HG03097 (cell line): ENCODE results near the gene BYSL.

ENCODE experiments used
- ATAC-seq: cut with Tn5 transposase; IDR thresholded peaks from one replicate; pipeline ENCODE4 v1.9.1; 2021; ENCODE audit not compliant: unreplicated experiment, low FRiP score

The BYSL gene

GRCh38 chr6:41914343-41914742 is 7.0 kb upstream of the BYSL start:
- no peak for ATAC-seq

- no peak for ATAC-seq
Measured at GRCh38 chr6:41914869-41915530, 6.3 kb upstream of the BYSL start.

- ATAC-seq = no peak
Measured at GRCh38 chr6:41917528-41917927, 3.8 kb upstream of the BYSL start.

GRCh38 chr6:41921712-41921998 is 356 bp downstream of the BYSL start:
- no peak for ATAC-seq

DNA sequence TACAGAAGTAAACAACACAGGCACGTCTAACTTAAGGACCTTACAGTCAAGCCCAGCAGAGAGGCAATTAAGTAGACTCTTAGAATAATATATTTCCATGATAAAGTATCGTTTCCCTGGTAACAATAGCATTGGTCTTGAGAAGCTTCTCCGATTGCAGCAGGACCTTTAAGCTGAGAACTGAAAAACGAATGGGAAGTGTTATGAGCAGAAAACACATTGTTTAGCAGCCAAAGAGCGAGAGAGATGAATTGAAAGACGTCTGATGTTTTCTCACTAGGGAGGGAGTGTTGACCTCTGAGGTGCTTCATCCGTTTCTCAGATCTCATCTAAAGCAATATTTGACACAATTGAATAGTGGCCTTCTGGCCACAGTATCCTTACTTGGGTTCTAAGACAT is 855 bp downstream of the BYSL start:
- no peak for ATAC-seq

GRCh38 chr6:41927253-41927652 is 6.0 kb downstream of the BYSL start:
- no peak for ATAC-seq

DNA sequence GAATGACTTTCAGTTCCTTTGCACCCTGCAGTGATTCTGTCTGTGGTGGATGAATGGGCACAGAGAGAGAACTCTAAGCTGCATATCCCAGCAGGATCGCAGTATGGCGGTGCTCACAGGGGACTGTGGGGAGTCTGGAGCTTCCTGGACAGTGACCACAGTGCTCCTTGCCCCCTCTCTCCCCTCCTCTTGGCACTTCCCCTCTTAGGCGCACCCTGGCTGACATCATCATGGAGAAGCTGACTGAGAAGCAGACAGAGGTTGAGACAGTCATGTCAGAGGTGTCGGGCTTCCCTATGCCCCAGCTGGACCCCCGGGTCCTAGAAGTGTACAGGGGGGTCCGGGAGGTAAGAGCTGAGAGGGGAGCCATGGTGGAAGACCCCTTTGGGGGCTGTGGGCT is 8.6 kb downstream of the BYSL start:
- no peak for ATAC-seq

DNA sequence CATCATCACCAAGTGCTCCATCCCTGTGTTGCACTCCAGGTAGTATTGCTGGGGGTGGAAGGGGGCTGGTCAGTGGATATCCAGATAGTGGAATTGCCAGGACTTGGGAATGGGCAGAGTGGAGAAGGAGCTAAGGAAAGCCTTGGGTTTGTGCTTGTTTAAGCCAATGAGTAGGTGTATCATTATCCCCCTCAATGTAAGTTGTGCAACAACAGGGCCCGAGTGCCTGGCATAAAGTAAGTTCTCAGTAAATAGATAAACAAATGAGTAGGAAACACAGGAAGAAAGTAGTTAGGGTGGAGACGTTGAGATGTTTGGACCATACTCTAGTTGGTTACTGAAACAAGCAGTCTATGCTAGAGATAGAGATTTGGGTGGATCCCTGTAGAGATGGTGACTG is 10.5 kb downstream of the BYSL start:
- ATAC-seq = no peak

DNA sequence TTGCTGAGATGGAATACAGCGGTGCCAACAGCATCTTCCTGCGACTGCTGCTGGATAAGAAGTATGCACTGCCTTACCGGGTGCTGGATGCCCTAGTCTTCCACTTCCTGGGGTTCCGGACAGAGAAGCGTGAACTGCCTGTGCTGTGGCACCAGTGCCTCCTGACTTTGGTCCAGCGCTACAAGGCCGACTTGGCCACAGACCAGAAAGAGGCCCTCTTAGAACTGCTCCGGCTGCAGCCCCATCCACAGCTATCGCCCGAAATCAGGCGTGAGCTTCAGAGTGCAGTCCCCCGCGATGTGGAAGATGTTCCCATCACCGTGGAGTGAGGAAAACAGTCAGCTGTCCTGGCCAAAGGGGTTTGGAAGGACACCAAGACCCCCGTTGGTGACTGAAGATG is 11.1 kb downstream of the BYSL start:
- ATAC-seq = no peak

- no peak for ATAC-seq
Measured at GRCh38 chr6:41934278-41935192, 13.2 kb downstream of the BYSL start.

GRCh38 chr6:41935193-41935574 is 13.9 kb downstream of the BYSL start:
- ATAC-seq = no peak

- no peak for ATAC-seq
Measured at GRCh38 chr6:41935685-41936072, 14.4 kb downstream of the BYSL start.

DNA sequence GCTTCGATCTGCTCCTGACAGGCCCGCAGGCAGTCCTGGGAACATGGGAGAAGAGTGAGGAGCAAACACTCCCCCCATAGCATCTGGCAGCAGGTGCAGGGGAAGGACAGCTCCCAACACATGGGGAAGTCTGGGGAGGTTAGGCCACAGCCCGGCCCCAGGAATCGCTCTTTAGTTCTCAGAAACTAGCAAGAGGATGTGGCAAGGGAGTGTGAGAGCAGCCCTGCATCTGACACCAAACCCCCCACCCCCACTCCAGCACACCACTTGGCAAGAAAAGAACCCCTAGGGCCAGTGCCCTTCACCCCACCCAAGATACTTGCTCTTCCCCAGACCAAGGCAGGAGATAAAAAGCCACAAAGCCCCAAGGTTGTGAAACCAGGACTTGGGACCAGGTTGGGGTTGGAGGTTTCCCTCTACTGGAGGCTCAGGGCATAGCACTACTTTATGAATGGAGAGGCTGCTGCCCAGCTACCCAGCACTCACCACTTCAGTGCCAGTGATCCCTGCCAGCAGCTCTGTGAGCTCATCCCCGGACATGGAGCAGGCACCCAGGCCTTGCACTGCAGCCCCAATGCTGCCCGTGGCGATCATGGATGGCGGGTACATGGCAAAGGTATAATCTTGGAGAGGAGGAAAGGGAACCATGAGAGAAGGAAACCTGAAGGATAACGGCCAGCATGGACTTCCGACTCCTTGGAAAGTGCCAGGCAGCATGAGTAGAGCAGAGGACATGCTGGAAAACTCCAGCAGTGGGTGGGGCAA is 15.0 kb downstream of the BYSL start:
- no peak for ATAC-seq

DNA sequence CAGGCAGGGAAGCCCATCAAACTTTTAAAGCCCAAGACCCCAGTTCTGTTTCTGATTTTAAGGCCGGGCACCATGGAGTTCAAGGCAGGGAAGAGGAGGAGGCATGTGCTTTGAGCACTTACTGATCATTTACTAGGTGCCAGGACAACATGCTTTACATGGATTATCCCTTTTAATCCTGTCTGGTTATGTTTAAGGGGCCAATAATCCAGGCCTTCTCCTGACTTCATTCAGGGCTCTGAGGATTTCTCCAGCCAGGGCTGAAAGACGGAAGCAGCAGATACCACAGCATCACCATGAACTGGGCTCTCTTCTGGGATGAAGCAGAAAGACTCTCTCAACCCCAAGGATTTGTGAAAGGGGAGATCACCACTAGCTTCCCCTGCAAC is 16.2 kb downstream of the BYSL start:
- no peak for ATAC-seq

DNA sequence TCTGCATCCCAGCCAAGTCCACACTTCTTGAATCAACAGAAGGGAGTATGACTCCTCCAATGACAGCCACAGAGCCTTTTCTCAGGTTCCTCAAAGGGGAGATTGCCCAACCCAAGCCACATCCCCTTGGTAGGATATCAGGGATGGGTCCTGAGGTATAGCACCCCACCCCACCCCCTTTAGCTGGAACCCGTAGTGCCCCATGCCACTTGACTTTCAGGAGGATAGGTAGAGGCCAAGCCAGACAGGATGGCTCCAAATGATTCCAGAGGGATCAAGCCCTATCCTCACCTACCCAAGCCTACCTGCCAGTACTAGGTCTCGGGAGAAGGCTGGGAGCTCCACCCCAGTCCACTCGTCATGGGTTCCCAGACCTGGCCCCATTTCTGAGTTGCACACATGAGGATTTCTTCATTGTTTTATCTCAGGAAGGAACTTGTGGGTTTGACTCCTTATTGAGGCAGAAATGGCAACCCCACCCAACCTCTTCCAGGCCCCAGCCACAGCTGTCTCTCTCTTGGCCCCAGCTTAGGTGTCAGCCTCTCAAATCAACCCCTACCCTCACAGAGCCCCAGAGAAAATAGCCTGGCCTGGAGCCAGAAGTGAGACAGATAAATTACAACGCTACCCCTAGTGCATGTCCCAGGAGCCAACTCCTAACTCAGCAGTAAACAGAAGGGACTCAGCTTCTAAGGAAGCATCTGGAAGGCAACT is 16.7 kb downstream of the BYSL start:
- no peak for ATAC-seq

- ATAC-seq = no peak
Measured at GRCh38 chr6:41938590-41939175, 17.4 kb downstream of the BYSL start.

DNA sequence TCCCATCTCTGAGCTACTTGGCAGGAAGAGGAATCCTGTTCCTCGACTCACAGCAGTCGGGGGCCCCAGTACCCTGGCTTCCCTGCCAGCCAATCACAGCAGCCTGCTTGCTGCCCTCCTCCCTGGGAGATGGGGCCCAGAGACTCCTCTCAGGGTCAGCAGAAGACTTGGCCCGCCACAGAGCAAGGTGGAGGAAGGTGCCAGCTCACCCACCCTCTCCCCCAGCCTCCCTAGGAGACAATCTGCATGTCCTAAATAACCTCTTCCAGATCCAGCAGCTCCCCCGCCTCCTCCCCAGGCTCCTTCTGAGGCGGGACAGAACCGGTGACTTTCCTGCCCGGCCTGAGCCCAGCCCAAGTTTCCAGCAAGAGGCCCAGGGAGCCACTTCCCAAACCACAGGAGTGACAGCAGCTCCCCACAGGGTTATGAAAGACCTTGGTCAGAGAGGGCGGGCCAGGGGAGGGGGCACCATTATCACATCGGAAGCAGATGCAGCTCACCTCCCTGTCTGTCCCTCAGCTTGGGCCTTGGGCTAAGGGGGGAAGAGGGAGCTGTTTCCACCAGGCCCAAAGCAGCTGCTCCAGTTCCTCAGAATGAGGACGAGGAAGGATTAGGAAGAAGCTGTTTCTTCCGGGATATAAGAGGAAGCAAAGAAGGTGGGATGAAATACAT is 18.0 kb downstream of the BYSL start:
- no peak for ATAC-seq

DNA sequence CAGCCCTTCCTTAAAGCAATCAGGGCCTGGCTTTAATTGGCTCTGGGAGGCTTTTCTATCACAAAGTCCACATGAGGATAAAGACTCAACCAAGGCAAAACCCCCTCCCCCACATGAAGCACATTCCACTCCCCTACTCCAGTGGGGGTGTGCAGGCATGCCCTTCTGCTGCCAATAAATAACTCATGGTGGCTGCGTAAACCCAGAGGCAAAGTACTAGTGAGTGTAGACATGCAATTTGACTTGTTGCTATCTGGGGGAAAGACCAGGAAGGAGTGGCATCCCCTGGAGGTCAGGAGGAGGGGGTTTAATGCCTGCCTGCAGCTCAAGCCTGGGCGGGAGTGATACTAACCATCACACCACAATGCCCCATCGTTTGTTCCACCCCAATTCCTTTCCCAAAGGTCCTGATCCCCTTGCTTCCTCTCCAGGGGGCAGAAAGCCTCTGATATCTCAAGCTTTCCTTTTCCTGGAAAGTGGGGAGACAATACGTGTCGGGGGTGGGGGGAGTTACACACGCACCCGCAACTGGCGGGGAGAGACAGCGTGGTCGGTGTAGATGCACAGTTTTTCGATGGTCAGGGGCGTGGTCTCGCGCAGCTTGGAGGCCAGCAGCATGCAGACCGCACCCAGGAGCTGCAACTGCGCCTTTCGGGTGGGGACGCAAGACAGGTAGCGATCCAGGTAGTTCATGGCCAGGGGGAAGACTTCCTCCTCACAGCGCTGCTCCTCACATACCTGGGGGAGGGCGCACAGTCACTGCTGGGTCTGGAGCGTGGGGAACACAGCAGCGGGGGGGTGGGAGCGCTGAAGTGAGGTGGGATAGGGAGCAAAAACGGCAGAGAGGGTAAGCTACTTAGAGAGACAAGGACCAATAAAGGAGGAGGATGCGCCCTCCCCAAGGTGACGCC is 18.8 kb downstream of the BYSL start:
- ATAC-seq = no peak

GRCh38 chr6:41940759-41941279 is 19.5 kb downstream of the BYSL start:
- ATAC-seq = no peak
